HG03432 (cell line): ENCODE data around the gene BHMT2.

ENCODE experiments used
- ATAC-seq: cut with Tn5 transposase; IDR thresholded peaks from one replicate; pipeline ENCODE4 v1.9.1; 2021; ENCODE audit warnings: mild to moderate bottlenecking, moderate library complexity; ENCODE audit not compliant: unreplicated experiment

BHMT2 gene

DNA sequence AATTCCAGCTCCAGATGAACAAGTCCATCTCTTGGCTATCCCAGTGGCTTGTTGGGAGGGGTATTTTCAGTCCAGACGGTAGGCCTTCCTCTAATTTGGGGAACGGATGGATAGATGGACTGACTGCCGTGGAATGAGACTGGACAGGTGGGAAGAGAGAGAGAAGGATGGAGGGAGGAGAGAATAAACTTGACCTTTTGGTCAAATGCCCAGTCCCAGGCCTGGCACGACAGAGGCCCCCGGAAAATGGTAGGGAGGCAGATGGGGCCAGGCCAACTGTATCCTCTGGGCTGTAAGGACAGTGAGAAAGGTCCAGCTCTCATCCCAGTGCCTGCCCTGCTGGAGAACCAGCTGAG lies 43.1 kb downstream of the BHMT2 start:
- no peak for ATAC-seq

DNA sequence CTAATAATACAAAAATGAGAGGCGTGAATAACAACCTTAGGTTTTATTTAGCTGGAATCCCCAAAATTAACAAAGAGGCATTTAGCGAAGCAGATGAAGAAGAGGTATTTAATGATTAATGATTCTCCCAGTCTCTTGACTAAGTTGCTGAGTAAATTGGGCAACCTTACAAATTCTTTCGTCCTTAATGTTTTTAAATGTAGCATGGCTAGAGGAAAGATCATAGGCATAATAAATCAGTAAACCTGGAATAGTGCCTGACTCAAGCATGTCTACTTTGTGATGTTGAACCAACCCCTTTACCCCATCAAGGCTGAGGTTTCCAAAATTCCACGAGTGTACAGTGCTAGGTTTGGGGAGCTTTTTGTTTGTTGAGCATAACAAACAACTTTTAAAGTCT lies 49.9 kb downstream of the BHMT2 start:
- no peak for ATAC-seq

DNA sequence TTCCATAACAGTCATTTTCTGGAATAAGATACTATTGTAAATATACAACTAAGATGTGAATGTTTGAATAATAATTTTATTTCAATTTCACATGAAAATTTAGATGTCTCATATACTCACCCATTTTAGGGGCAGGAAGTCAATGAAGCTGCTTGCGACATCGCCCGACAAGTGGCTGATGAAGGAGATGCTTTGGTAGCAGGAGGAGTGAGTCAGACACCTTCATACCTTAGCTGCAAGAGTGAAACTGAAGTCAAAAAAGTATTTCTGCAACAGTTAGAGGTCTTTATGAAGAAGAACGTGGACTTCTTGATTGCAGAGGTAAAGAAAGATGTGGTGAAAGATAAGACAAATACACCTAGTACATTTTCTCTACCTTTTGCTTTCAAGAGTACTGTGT lies 50.7 kb downstream of the BHMT2 start:
- no peak for ATAC-seq

DNA sequence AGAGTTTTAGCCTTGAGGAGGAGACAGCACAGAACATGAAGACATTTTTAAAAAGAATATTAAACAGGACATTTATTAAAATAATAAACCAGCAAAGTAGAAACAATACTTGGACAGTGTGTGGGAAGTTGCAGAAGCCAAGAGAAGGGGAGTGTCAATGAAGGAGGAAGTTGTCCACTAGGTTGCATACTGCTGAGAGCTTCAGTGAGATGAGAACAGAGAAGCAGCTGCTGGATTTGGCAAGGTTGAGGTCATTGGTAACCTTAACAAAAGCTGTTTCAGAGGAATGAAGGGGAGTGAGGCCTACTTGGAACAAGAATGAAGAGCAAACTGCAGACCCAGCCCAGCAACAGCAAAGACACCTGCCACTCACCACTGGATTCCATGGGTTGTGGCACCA lies 53.4 kb downstream of the BHMT2 start:
- no peak for ATAC-seq

DNA sequence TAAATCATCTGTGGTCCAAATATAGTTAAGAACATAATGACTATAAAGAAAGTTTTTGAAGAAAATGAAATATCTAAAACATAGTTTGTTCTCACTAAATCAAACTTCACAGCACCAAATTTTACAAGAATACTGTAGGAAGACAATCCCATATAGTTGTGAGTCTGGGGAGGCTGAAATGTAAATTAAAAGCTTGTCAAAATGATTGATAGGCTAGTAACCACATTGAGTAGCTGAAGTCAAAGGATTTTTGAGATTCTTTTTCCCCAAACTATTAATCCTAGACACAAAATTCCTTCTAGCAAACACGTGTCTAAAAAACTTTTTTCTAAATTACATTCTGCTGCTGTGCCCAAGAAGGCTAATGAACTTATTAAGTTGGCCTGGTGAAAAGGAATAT lies 55.0 kb downstream of the BHMT2 start:
- ATAC-seq: no peak

DNA sequence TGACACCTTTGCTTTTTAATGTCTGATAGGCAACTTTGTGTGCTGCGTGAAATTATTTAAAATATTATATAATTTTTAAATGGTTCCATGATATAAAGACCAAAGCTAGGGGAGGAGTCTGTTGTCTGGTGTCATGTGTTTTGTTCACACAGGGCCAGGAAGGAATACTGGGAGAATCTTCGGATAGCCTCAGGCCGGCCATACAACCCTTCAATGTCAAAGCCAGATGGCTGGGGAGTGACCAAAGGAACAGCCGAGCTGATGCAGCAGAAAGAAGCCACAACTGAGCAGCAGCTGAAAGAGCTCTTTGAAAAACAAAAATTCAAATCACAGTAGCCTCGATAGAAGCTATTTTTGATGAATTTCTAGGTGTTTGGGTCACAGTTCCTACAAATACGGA lies 61.2 kb downstream of the BHMT2 start:
- ATAC-seq: no peak

DNA sequence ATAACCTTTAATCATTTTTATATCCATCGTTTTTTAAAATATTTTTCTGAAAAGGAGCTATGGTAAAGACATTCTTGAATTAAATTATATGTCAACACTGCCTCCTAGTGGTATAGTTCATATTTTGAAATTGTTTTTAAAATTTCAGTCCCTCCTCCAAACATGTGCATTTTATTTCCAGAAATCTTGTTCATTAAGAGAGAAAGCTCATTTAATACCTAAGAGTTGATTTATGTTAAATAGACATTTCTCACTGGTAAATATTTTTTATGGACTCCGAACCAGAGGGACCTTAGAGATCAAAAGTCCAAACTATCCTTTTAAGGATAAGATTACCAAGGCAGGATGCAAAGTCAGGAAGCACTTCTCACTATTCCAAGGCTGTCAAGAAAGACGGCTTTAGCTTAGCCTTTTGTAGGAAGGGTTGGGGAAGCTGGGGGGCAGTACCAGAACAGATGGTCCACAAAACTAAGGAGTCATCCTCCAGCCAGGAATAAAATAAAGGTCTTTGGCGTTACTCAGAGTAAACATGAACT lies 63.6 kb downstream of the BHMT2 start:
- ATAC-seq: no peak

DNA sequence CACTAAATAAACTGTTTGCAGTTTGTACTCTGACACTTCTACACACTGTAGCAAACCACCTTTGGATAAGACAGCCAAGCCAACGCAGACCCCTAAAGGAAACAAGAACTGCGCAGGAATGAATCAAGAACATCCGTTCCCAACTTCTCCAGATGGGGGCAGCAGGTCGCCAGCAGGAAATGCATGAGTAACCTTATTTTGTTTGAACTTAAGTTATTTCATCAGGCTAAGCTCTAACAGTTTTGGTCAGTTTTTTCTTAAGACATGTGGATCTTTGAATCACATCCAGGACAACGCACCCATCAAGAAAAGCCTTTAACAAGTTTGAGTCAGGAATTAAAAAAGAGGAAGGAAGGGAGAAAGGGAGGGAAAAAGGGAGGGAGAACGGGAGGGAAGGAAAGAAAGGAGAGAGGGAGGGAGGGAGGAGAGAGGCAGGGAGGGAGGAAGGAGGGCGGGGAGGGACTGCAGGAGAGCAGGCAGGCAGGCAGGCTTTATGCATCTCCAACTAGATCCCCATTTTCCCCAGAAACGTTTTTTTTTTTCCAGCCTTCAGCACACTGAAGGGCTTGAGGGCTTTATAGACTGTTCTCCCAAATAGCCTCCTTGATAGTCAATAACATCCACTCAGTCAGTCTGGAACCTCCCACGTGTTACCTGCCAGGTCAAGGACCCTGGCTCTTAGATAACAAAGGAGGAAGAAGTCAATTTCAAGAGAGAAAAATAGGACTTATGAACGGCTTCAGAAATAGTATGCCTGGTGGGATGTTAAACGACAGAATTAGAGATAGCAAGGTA lies 64.3 kb downstream of the BHMT2 start:
- no peak for ATAC-seq

DNA sequence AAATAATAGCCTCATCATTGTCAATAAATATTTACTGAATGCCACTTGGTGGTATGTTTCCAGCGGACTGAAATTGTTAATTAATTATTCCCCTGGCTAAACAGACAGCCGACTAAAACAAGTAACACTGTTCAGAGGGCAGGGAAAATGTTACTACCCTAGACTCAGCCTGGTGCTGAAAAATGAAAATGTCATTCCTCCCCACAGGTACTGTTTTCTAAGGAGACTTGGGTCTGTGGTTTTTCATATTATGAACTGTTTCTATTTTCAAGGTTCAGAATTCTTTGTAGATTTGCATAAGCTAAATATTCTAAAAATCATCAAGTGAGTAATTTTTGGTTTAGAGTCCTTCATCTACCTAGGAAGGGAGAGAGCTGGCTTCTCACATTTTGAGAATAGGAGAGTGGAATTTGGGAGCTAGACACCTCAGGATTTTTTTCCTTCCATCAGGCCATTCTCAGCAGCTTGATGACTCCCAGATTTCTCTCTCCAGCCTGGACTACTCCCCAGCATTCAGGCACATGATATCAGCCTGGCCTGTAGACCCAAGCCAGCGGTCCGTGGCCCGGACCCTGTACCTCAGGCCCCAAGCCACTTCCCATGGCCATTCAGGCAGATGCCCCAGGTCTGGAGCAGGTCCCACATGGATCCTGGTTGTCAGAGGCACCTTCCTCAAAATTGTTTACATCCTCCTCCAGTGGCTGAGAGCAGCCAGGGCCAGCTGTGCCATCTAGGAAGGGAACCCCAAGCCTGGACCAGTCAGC lies 66.4 kb downstream of the BHMT2 start:
- ATAC-seq: peak; percentile 38

DNA sequence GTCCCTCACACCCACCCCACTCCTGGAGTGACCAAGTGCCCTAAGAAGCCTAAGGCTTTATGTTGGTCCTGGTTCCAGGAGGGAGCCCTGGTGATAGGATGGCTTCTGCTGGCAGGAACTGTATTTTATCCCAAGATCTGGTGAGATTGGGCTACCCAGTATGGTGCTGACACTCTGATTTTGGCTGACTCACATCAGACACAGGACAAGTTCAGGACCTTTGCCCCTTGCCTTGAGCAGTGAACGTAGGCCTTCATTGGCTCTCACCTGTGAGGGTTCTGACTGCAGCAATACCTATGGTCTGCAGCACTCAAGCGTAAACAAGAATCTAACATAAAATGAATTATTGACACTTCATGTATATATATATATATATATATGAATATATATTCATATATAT lies 67.1 kb downstream of the BHMT2 start:
- no peak for ATAC-seq
